ENCODE results near the gene SCO2. TPM values are rescaled to one million over a fixed set of nuclear protein-coding genes. Genes with fewer than 3 reads are reported as not detected.

The SCO2 gene
- total RNA-seq, 1 experiment from 2014 or later, result 1.6 TPM

- peak; percentile 62 for DNase-seq (ENCODE audit: low read depth)
Measured at GRCh38 chr22:50498322-50498890, 27.0 kb downstream of the SCO2 start.

GRCh38 chr22:50497093-50497492 is 28.3 kb downstream of the SCO2 start:
- no peak for DNase-seq (ENCODE audit: low read depth)

GRCh38 chr22:50490531-50491308 is 34.7 kb downstream of the SCO2 start:
- no peak for DNase-seq (ENCODE audit: low read depth)

GRCh38 chr22:50489363-50490243 is 35.8 kb downstream of the SCO2 start:
- DNase-seq (ENCODE audit: low read depth), result no peak

GRCh38 chr22:50488886-50489285 is 36.5 kb downstream of the SCO2 start:
- no peak for DNase-seq (ENCODE audit: low read depth)

- DNase-seq (ENCODE audit: low read depth), result no peak
Measured at GRCh38 chr22:50488006-50488677, 37.3 kb downstream of the SCO2 start.

GRCh38 chr22:50487290-50488005 is 38.0 kb downstream of the SCO2 start:
- no peak for DNase-seq (ENCODE audit: low read depth)

GRCh38 chr22:50486561-50487289 is 38.7 kb downstream of the SCO2 start, which contains the start of gene MIOX:
Gene MIOX (plus strand): TSS chr22:50486859. CDS start chr22:50486898, 39 bp downstream.
- peak; percentile 66 for DNase-seq (ENCODE audit: low read depth)

- DNase-seq (ENCODE audit: low read depth), result peak; percentile 55
Measured at GRCh38 chr22:50485221-50486131, 39.9 kb downstream of the SCO2 start.

- DNase-seq (ENCODE audit: low read depth), result no peak
Measured at GRCh38 chr22:50483977-50484853, 41.2 kb downstream of the SCO2 start.

GRCh38 chr22:50483556-50483955 is 41.8 kb downstream of the SCO2 start:
- DNase-seq (ENCODE audit: low read depth), result no peak

GRCh38 chr22:50483106-50483505 is 42.3 kb downstream of the SCO2 start:
- DNase-seq (ENCODE audit: low read depth), result no peak

- DNase-seq (ENCODE audit: low read depth), result no peak
Measured at GRCh38 chr22:50482107-50483074, 43.0 kb downstream of the SCO2 start.

GRCh38 chr22:50481440-50482106 is 43.8 kb downstream of the SCO2 start, which contains the start of gene ADM2:
Gene ADM2 (plus strand): TSS chr22:50481543. CDS start chr22:50481848, 305 bp downstream.
- no peak for DNase-seq (ENCODE audit: low read depth)

GRCh38 chr22:50481045-50481439 is 44.4 kb downstream of the SCO2 start:
- DNase-seq (ENCODE audit: low read depth), result no peak

- DNase-seq (ENCODE audit: low read depth), result no peak
Measured at GRCh38 chr22:50479721-50480120, 45.7 kb downstream of the SCO2 start.
